Activated CD8-positive, alpha-beta memory T cell treated with anti-CD3 and anti-CD28 coated beads, Interleukin-2, amount 50 U/mL, for 1 hour (primary cell): ENCODE data around the gene ALDH7A1.

ENCODE experiments used
- DNase-seq: peaks from one replicate; pipeline ENCODE4 v3.0.0-alpha.2; 2020; ENCODE audit errors: extremely low read depth

Gene ALDH7A1

GRCh38 chr5:126508251-126508961 lies 86.6 kb downstream of the ALDH7A1 start:
- no peak for DNase-seq

DNA sequence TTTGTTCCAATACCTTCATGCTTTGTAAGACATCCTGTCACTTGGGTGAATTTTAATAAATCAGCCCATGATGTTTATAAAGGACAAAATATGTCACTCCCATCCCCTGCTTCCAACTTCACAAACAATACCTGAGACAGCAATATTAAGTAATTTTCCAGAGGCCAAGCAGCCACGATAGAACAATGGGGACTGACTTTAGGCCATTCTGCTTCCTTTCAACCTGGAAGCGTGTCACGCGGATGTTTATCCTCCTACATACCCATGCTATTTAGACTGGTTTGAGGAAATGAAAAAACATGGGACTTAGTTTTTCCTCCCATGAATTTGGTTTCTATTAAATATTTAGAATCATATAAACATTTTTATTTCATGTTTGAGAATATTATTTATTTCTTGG lies 88.9 kb downstream of the ALDH7A1 start:
- DNase-seq = no peak

DNA sequence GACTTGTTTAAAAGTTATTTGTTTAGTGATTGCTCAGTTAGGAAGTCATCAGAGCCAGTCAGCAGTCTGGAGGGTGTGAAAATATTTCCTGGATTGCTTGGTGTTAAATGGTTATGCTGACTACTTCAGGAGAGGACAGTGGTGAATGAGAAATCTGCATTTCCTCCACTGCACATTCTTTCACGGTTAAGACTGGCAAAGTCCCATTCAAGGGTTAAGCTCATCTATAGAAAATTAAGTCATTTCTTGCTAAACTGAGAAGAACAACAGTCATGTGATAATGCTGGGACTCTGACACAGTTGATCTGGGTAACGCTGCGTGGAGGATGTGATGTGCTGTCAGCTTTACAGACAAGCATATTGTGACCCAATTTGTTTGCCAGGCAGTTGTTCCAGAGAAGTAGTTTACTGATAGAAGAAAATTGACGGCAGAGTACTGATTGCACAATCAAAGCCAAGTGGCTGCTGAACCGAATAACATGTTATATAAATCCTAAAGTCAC lies 91.4 kb downstream of the ALDH7A1 start:
- DNase-seq = no peak

GRCh38 chr5:126501448-126501847 lies 93.6 kb downstream of the ALDH7A1 start:
- DNase-seq = no peak

DNA sequence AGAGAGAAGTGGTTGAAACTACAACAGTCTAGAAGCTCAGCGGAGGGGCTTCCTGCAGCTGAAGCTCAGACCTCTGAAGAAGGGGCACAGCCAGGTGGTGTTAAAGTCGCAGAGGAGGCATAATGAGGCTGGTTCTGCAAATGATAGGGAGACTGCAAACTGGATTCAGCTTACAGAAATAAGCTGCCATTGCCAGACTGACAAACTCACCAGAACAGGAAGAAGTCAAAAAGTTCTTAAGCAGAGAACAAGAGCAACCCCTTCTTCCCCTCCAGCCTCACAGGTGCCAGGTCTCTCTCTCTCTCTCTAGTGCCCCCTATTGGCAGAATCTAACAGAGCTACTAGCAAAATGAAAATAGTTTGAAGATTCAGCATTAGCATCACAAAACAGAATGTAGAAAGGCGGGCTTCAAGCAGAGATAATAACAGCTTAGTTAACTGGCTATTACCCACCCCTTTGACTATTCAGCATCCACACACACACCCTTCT lies 95.1 kb downstream of the ALDH7A1 start:
- peak; percentile 12 for DNase-seq

DNA sequence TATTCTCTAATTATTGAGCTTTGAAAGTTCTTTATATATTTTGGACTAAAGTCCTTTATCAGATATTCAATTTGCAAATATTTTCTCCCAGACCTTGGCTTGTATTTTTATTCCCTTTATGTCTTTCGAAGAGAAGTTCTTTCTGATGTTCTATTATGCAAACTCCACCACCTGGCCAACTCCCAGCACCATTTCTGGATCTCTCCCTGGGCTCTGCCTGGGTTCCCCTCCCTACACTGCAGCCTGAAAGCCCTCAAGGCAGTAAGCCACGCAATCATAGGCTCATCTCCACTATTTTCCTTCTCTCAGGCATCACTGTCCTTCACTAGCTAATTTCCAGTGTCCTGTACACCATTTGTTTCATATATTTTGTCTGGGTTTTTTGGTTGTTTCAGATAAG lies 95.7 kb downstream of the ALDH7A1 start:
- DNase-seq = no peak

- DNase-seq = no peak
These were observed 97.5 kb downstream of the ALDH7A1 start for GRCh38 chr5:126497506-126497905.

- DNase-seq = no peak
These were observed 100.6 kb downstream of the ALDH7A1 start for GRCh38 chr5:126494393-126494792.

GRCh38 chr5:126492939-126493338 lies 102.1 kb downstream of the ALDH7A1 start:
- no peak for DNase-seq

DNA sequence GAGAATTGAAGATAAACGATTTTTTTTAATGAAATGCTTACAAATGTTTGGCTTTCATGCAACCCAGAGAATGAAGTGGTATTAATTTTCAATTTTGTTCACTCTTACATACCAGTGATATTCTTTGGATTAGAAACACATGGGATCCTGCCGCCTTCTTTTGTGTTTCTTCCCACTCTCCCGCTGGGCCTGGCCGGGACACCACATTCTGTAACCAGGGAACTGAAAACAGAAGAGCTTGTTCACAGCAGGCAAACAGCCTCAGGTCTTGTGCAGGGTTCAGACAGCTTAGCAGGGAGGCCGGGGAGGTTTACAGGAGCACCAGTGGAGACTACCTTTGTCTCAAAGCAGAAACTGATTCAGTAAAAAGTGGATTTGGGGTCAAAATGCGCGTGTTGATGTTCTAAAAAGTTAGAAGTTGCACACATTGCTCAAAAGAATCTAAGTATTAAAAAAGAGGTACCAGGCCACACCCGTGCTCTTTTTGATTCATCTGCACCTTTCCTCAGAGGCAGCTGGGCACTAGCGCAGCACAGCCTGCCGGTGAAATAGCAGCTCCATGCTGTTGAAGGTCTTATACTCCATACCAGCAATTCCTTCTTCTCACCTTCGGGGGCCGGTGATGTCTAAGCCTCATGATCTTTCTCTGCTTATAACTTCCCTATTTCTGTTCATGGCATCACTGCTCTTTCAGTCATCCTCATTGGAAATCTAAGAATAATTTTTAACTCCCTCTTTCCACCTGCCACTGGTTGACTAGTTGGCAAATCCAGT lies 104.7 kb downstream of the ALDH7A1 start:
- no peak for DNase-seq

DNA sequence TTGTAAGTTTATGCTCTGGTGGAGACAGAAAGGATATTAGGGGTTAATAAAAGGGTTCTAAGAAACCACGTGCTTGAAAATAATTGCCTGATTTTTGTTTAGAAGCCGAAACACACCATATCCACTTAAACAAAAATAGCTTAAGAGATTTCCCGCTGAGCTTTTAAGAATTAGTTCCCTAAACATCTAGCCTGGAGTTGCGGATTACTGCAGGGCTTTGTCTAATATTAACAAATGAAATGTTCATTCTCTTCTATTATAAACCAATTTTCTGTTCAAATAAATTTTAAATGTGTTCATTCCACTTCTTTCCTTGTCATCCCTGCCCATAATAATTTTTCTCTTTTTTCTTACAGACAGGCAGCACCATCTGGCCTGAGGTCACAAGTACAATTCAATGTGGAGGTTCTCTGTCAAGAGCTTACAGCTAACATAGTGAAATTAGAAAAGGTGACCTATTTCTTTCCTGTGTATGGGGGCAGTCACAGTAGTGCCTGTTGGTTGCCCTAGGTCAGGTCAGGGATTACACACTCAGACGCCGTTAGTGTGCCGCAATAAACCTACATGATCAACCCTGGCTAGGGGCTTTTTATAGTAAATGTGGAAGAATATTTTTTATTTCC lies 106.5 kb downstream of the ALDH7A1 start:
- no peak for DNase-seq

GRCh38 chr5:126487596-126487995 lies 107.4 kb downstream of the ALDH7A1 start:
- no peak for DNase-seq

DNA sequence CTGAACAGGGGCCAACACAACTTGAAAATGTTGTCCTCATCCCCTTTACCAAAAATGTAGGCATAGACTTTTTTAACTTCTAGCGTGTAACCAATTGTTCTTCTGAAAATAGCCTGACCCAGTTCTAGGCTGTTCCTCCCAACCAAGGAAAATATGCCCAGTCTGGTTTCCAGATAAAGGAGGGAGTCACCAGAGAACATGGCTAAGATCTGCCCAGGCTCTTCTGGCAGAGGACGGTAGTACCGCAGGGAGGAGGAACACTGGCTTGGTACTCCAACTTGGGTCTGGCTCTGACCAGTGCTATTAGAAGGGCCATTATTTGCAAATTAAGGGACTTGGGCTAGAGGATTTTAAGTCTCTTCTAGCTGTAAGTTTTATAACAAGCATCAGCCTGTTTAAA lies 108.7 kb downstream of the ALDH7A1 start:
- no peak for DNase-seq

GRCh38 chr5:126484253-126484652 lies 110.8 kb downstream of the ALDH7A1 start:
- no peak for DNase-seq

GRCh38 chr5:126483156-126483555 lies 111.9 kb downstream of the ALDH7A1 start:
- DNase-seq = no peak

- DNase-seq = no peak
These were observed 112.4 kb downstream of the ALDH7A1 start for GRCh38 chr5:126482591-126482990.

DNA sequence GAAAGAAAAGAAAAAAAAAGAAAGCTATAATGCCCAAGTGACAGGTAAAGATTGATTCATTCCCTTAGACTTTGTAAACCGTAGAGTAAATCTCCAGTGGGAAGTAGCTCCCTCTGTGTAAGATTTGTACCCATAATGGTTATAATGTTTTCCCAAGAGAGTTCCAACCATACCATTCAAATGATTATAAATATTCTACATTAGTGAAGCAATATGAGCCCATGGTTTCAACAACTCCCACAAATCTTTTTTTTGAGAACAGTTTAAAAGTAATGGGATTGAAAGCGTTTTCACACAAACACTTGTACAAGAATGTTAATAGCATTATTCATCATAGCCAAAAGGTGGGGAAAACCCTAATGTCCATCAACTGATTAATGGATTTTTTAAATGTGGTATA lies 113.8 kb downstream of the ALDH7A1 start:
- DNase-seq = no peak
